IgD-negative memory B cell (primary cell): ENCODE data around the gene USO1. TPM values are rescaled to one million over a fixed set of nuclear protein-coding genes. Genes with fewer than 3 reads are reported as not detected.
A peak's percentile ranks its signal among the peaks of the same experiment; 100 is the strongest.
"Not testable (repeated sequence)": the region's sequence is repeated elsewhere in the genome, so short reads cannot be mapped to it uniquely, and the experiment has no call there.

Source experiments
- H3K27ac Mint-ChIP-seq, 3 donors: one replicate each; pipeline ENCODE4 v1.8.0; 2020 to 2022; ENCODE audit warnings: mild to moderate bottlenecking in 3 of 3, mixed read lengths in 3 of 3, moderate library complexity in 1 of 3
- H3K27me3 Mint-ChIP-seq: one replicate; pipeline ENCODE4 v1.8.0; 2021; ENCODE audit warnings: mixed read lengths
- H3K36me3 Mint-ChIP-seq: one replicate; pipeline ENCODE4 v1.8.0; 2020; ENCODE audit warnings: mild to moderate bottlenecking, mixed read lengths
- H3K4me1 Mint-ChIP-seq, 3 donors: one replicate each; pipeline ENCODE4 v1.8.0; 2020 to 2022; ENCODE audit warnings: mixed read lengths in 3 of 3, mild to moderate bottlenecking in 1 of 3
- H3K4me3 Mint-ChIP-seq, 4 donors: one replicate each; pipeline ENCODE4 v1.8.0; 2020 to 2022; ENCODE audit warnings: mild to moderate bottlenecking in 4 of 4, mixed read lengths in 4 of 4, moderate library complexity in 3 of 4
- H3K9me3 Mint-ChIP-seq, 3 donors: one replicate each; pipeline ENCODE4 v1.8.0; 2020 to 2021; ENCODE audit warnings: mixed read lengths in 3 of 3, mild to moderate bottlenecking in 1 of 3
- polyA plus RNA-seq: library from polyadenylated mRNA; unstranded; fragments of 300-500 nt; fragmentation: Illumina TruSeq; gene quantifications from one replicate; pipeline ENCODE4 v1.2.3, GENCODE V29; 2021

USO1 gene
- polyA plus RNA-seq, 1 donor from 2014 or later = 18.6 TPM

DNA sequence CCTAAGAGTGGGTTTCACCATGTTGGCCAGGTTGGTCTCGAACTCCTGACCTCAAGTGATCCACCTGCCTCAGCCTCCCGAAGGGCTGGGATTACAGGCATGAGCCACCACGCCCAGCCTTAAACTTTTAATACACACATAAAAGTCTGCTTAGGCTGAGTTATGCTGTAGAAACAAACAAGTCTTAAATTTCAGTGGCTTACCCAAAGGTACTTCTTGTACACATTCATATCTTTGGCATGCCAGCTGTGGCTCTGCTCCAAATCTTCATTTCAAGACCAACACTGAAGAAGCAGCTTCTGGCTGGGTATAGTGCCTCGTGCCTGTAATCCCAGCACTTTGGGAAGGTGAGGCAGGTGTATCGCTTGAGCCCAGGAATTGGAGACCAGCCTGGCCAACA is 97.6 kb downstream of the USO1 start:
- H3K9me3 Mint-ChIP-seq = no peaks in the 10 kb centered on the region
- H3K27me3 Mint-ChIP-seq = no peaks in the 10 kb centered on the region
- H3K4me1 Mint-ChIP-seq = no peaks in the 10 kb centered on the region
- H3K27ac Mint-ChIP-seq = no peak overlapping the region
- no peak overlapping the region for H3K4me3 Mint-ChIP-seq
- H3K36me3 Mint-ChIP-seq = no peaks in the 10 kb centered on the region

DNA sequence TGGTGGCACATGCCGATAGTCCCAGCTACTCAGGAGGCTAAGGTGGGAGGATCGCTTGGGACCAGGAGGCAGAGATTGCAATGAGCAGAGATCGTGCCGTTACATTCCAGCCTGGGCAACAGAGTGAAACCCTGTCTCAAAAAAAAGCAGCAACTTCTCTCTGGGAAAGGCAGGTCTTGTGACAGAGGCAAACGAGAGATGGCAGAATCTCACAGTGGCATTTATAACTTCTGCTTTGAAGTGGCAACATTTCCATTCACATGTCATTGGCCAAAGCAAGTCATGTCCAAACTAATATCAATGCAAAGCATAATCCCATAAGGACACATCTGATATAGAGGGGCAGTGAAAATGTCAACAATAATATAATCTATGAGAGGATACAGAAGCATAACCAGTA is 98.0 kb downstream of the USO1 start:
- no peaks in the 10 kb centered on the region for H3K36me3 Mint-ChIP-seq
- no peaks in the 10 kb centered on the region for H3K9me3 Mint-ChIP-seq
- H3K4me1 Mint-ChIP-seq = no peaks in the 10 kb centered on the region
- no peak overlapping the region for H3K4me3 Mint-ChIP-seq
- H3K27me3 Mint-ChIP-seq = no peaks in the 10 kb centered on the region
- no peak overlapping the region for H3K27ac Mint-ChIP-seq

DNA sequence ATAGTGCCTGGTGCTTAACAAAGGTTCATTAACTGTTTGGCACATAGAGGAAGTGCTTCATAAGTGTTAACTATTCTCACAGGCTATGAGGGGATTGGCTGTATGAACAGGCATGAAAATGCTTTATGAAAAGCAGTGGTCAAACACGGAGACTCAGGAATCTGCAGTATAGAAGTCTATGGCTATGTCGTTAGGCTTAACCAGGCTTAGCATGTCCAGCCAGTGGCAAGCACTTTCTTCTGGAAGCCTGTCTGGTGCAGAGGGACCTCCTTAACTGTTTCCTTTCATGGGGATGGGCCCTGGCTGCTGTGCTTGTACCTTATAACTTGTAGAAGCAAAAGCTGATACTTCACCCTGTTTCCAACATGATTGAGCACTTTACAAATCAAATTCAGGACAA is 99.4 kb downstream of the USO1 start:
- Mint-ChIP-seq H3K27ac (no peak overlapping the region), H3K27me3 (no peaks in the 10 kb centered on the region)

DNA sequence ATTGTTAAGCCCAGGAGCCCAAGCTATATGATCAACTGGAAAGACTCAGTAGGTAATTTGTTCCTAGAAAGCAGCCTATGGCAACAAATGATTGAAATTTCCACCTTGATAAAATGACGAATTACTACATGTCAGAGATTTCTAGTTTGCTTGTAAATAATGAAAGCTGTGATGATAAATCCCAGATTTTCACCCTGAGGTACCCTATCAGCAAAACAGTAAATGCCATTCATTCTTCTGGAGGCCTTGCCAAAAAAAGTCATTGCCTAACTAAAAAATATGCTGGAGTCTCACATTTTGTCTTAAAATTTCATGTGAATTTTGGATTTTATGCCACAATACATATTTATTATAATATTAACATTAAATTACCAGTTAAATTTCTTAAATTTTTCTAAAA is 106.5 kb downstream of the USO1 start:
- H3K36me3 Mint-ChIP-seq = no peaks in the 10 kb centered on the region
- no peaks in the 10 kb centered on the region for H3K27me3 Mint-ChIP-seq
- H3K9me3 Mint-ChIP-seq = peaks cover 0 to 6% (median 0%) of the 10 kb centered on the region in 3 donors
- H3K4me1 Mint-ChIP-seq = peaks cover 0 to 6% (median 0%) of the 10 kb centered on the region in 3 donors
- H3K4me3 Mint-ChIP-seq = no peak overlapping the region
- H3K27ac Mint-ChIP-seq = no peak overlapping the region

More for the DNA sequence above, 99.4 kb downstream of the USO1 start:
- Mint-ChIP-seq H3K9me3 (no peaks in the 10 kb centered on the region), H3K4me1 (no peaks in the 10 kb centered on the region), H3K4me3 (no peak overlapping the region), H3K36me3 (no peaks in the 10 kb centered on the region)

DNA sequence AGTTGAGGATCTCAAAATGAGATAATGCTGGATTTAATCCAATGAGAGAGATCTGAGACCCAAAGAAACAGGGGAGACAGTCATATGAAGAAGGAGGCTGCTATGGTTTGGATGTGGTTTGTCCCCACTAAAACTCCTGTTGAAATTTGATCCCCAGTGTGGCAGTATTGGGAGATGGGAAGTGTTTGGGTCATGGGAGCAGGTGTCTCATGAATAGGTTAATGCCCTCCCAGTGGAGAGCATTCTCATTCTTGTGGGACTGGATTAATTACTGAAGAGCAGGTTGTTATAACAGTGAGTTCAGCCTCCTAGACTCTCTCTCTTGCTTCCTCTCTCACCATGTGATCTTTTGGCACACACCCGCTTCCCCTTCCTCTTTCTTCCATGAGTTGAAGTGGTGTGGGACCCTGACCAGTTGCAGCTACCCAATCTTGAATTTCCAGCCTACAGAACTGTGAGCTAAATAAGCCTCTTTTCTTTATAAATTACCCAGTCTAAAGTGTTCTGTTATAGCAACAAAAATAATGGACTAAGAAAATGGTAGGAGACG is 107.6 kb downstream of the USO1 start:
- Mint-ChIP-seq H3K9me3 (peaks cover 0 to 6% (median 0%) of the 10 kb centered on the region in 3 donors), H3K36me3 (no peaks in the 10 kb centered on the region), H3K4me1 (peaks cover 0 to 6% (median 0%) of the 10 kb centered on the region in 3 donors), H3K4me3 (no peak overlapping the region), H3K27ac (no peak overlapping the region), H3K27me3 (no peaks in the 10 kb centered on the region)

DNA sequence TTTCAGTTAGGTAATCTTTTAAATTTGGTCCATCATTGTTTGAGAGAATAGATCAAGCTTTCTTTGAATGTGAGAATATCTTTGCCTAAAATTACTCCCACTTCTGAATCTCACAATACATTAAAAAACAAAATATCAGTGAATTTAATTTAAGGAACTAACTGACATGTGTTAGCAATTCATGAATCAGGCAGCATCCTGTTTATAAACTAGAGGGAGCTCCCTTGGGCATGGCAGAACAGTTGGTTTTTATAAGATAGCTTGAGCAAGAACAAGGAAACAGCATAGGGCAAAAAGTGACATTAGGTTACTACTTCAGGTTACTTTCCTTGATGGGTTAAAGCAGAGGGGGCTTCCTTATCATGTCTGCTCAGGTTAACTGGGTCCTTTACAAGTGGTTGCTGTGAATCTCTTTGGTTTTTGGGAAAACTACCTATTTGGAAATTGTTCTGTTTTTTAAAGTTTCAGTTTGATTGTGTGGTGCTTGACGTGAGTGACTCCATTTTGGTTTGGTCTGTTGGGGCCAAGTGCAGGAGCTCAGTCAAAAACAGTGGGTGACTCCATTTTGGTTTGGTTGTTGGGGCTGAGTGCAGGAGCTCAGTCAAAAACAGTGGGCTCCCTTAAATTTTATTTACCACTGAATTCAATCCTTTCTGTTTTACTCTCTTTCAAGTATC is 109.9 kb downstream of the USO1 start:
- Mint-ChIP-seq H3K27me3 (no peaks in the 10 kb centered on the region), H3K9me3 (peaks cover 0 to 6% (median 0%) of the 10 kb centered on the region in 3 donors)

DNA sequence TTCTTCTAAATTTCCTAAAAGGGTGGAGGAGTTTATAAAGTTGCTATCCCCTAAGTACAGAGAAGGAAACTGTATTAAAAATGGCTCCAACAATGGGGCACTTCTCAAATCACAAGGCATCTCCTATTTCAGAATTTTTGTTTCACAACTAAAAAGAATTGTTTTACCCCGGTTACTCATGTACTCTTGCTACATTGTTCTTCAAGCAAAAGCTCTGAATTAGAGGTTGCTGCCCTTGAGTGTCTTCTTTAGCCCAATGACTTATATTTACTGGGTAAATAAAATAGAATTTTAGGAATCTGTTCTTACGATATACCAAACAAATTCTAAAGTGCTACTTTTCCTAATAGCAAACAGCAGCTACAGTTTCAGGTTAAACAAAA is 110.4 kb downstream of the USO1 start:
- Mint-ChIP-seq H3K27me3 (no peaks in the 10 kb centered on the region), H3K4me1 (peaks cover 0 to 6% (median 2%) of the 10 kb centered on the region in 3 donors), H3K36me3 (no peaks in the 10 kb centered on the region), H3K4me3 (no peak overlapping the region), H3K9me3 (peaks cover 0 to 6% (median 0%) of the 10 kb centered on the region in 3 donors), H3K27ac (no peak overlapping the region)

More for the DNA sequence above, 109.9 kb downstream of the USO1 start:
- peaks cover 0 to 6% (median 2%) of the 10 kb centered on the region in 3 donors for H3K4me1 Mint-ChIP-seq
- no peaks in the 10 kb centered on the region for H3K36me3 Mint-ChIP-seq
- H3K27ac Mint-ChIP-seq = no peak overlapping the region
- H3K4me3 Mint-ChIP-seq = no peak overlapping the region

DNA sequence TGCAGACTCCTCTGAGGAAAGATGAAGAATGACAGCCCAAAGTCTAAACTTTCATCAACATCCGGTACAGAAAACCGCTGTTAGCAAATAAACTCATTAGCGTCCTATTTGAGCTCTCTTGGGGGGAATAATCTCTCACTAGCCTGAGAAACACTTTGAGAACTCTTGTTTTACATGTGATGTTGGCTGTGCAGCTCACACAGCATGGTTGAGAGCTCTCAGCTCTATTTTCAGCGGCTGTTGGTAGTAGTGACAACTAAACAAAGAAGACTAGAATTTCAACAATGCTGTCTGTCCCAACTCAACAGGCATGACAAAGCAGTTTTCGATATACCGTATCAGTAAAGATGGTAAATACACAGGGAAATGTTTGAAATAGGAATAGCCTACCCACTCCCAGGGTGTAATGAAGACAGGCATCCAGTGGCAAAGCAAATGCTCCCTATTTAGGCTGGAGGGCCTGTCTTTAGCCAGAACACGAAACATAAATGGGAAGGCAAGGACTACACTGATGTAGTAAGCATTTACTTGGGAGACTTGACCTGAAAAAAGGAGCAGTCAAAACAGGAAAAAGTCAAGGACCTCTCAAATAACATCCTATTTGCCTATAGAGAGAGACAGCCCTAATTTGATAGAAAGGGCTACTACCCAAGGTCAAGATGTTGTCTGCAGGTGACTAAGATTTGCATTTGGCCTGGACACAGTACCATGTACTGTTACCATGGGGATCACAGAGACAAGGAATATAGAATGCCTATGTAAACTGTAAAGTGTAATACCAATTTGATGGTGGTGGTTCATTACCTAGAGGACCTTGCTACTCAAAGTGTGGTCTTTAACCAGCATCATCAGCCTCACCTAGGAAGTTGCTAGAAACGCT is 117.5 kb downstream of the USO1 start:
- H3K4me1 Mint-ChIP-seq = peaks cover 0 to 6% (median 0%) of the 10 kb centered on the region in 3 donors
- H3K27me3 Mint-ChIP-seq = no peaks in the 10 kb centered on the region
- H3K36me3 Mint-ChIP-seq = no peaks in the 10 kb centered on the region
- H3K27ac Mint-ChIP-seq = no peak overlapping the region
- H3K9me3 Mint-ChIP-seq = no peaks in the 10 kb centered on the region
- H3K4me3 Mint-ChIP-seq = no peak overlapping the region

DNA sequence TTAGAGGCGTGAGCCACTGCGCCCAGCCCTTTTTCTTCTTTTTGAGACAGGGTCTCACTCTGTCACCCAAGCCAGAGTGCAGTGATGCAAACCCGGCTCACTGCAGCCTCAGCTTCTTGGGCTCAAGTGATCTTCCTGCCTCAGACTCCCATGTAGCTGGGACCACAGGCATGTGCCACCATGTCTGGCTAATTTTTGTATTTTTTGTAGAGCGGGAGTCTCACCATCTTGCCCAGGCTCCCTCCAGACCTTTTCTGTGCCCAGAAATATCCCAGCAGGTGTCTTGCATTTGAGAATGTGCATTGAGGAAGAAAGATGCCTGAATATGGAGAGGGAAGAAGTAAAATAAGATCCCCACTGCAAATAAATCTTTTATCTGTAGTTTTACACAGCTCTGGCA is 119.2 kb downstream of the USO1 start:
- Mint-ChIP-seq H3K36me3 (no peaks in the 10 kb centered on the region), H3K27ac (peak overlapping the region in 1 of 3 donors; percentile 91), H3K4me1 (peaks cover 0 to 4% (median 2%) of the 10 kb centered on the region in 3 donors), H3K9me3 (no peaks in the 10 kb centered on the region), H3K27me3 (no peaks in the 10 kb centered on the region), H3K4me3 (no peak overlapping the region)

DNA sequence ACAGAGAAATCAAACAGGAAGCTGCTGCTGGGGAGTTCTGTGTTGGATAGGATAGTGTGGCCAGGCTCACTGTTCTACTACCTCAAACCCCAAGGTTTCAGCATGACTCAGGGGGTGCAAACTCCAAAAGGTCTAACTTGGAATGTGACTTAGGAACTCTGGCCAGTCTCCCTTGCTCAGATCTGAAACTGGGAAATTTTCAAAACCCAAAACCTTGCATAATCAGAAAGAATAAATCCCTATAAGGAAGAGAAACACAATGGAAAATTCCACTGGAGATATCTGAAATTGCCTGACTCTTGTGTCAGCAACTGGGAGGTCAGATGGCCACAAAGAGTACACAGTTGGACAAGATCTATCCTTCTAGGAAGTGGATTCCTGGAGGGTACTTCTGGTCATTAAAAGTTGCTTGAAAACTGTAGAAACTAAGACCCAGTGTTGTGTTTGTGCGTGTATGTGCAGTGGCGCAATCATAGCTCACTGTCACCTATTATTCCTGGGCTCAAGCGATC is 119.8 kb downstream of the USO1 start:
- peaks cover 0 to 4% (median 3%) of the 10 kb centered on the region in 3 donors for H3K4me1 Mint-ChIP-seq
- H3K36me3 Mint-ChIP-seq = no peaks in the 10 kb centered on the region
- no peak overlapping the region for H3K4me3 Mint-ChIP-seq
- H3K9me3 Mint-ChIP-seq = no peaks in the 10 kb centered on the region
- H3K27ac Mint-ChIP-seq = peak overlapping the region in 1 of 3 donors; percentile 91
- no peaks in the 10 kb centered on the region for H3K27me3 Mint-ChIP-seq

DNA sequence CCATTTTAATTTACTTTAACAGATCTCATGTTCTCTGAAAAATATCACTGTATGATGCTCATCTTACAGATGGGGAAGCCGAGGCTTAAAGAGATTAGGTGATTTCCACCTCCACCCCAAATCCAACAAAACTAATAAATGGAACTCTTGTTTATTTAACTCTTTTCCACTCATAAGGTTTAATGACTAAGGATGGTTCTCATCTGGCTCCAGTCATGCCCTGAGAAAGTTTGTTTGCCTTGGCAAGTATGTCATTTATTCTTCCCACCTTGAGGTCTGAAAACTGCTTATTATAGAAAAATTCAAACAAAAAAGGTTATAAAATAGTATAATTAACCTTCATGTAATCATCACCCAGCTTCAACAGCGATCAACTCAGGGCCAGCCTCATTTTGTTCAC is 121.6 kb downstream of the USO1 start:
- H3K36me3 Mint-ChIP-seq = no peaks in the 10 kb centered on the region
- H3K4me1 Mint-ChIP-seq = peaks cover 0 to 4% (median 3%) of the 10 kb centered on the region in 3 donors
- peaks cover 5% of the 10 kb centered on the region for H3K27me3 Mint-ChIP-seq
- no peak overlapping the region for H3K27ac Mint-ChIP-seq
- H3K9me3 Mint-ChIP-seq = no peaks in the 10 kb centered on the region
- H3K4me3 Mint-ChIP-seq = no peak overlapping the region

DNA sequence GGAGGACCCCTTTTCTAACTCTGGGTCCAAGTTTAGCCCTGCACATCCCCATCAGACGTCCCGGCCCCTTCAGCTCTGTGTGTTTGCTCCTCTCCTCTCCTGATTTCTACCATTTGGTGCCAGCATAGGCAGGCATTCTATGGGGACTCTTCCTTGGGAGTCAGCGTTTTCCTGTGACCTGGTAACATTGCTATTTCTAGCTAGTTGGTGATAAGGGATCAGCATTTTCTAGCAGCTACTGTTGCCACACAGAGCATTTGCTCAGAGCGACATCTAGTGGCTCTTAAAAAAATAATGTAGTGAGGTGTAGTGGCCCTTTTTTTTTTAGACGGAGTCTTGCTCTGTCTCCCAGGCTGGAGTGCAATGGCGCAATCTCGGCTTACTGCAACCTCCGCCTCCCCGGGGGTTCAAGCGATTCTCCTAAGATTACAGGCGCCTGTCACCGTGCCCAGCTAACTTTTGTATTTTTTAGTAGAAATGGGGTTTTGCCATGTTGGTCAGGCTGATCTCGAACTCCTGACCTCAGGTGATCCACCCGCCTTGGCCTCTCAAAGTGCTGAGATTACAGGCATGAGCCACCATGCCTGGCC is 123.9 kb downstream of the USO1 start:
- not testable (repeated sequence) for H3K9me3 Mint-ChIP-seq, H3K4me1 Mint-ChIP-seq, H3K27ac Mint-ChIP-seq, H3K27me3 Mint-ChIP-seq, H3K4me3 Mint-ChIP-seq, H3K36me3 Mint-ChIP-seq

DNA sequence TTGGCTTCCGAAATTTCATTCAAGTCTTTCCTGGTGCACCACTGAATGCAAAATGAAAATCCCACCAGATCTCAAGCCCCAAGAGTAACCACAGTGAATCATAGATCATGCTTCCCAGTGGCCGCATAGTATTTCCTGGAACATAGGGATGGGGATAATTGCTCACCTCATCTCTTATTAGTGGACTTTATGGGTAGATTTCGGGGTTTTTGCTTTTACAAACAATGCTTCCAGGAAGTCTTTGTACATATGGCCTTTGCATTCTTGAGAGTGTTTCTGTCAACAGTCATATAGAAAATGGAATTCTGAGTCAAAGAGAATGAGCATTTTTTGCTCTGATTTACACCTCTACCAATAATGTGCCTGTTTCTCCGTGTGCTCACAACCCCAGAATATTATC is 124.5 kb downstream of the USO1 start:
- H3K4me3 Mint-ChIP-seq = no peak overlapping the region
- peaks cover 0 to 3% (median 3%) of the 10 kb centered on the region in 3 donors for H3K4me1 Mint-ChIP-seq
- H3K27me3 Mint-ChIP-seq = peaks cover 10% of the 10 kb centered on the region
- no peaks in the 10 kb centered on the region for H3K9me3 Mint-ChIP-seq
- H3K36me3 Mint-ChIP-seq = no peaks in the 10 kb centered on the region
- no peak overlapping the region for H3K27ac Mint-ChIP-seq

DNA sequence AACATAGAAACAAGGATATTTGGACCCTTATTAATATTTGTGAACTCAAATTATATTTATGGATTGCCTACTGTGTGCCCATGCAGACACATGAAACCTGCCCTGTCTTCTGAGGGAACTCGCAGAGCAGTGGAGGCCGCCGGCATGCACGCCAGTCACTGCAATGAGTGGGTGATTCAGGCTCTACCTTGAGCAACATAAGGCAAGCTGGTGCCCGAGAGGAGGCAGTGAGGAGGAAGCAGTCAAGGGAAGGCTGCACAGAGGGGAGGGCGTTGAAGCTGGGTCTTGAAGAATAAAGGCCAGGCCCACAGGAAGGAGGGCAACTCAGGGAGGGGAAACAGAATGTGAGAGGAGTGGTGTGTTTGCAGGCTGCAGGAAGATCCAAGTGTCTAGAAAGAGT is 125.1 kb downstream of the USO1 start:
- Mint-ChIP-seq H3K4me1 (peaks cover 0 to 4% (median 4%) of the 10 kb centered on the region in 3 donors), H3K27me3 (peaks cover 11% of the 10 kb centered on the region), H3K36me3 (no peaks in the 10 kb centered on the region), H3K9me3 (no peaks in the 10 kb centered on the region), H3K27ac (no peak overlapping the region), H3K4me3 (no peak overlapping the region)

DNA sequence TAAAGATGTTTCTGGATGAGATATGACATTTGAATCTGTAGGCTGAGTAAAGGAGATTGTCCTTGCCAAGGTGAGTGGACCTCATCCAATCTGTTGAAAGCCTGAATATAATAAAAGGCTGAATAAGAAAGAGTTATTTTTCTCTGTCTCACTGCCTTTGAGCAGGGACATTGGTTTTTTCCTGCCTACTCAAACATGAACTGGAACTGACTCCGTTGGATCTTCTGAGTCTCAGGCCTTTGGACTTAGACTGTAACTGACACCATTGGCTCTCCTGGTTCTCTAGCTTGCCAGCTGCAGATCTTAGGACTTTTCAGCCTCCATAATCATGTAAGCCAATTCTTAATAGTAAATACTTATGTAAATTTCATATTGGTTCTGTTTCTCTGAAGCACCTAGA is 134.3 kb downstream of the USO1 start:
- Mint-ChIP-seq H3K27me3 (peaks cover 3% of the 10 kb centered on the region), H3K9me3 (peaks cover 0 to 4% (median 2%) of the 10 kb centered on the region in 3 donors), H3K4me1 (peaks cover 0 to 1% (median 1%) of the 10 kb centered on the region in 3 donors)

More for the DNA sequence above, 134.3 kb downstream of the USO1 start:
- Mint-ChIP-seq H3K36me3 (no peaks in the 10 kb centered on the region), H3K27ac (no peak overlapping the region), H3K4me3 (no peak overlapping the region)
